ENCODE data around the gene ZNF468.

GRCh38 chr19:52871466-52871865 lies 14.0 kb upstream of the ZNF468 start:
- no peak for TF ChIP-seq CEBPB (IDR thresholded peaks at IDR 0.05)
- TF ChIP-seq TEAD4 (IDR thresholded peaks at IDR 0.05): no peak
- no peak for TF ChIP-seq TAF1 (IDR thresholded peaks at IDR 0.05; ENCODE audit: low read depth)
- TF ChIP-seq RAD21 (IDR thresholded peaks at IDR 0.05; ENCODE audit: low read depth): no peak
- TF ChIP-seq CREB1 (IDR thresholded peaks at IDR 0.05; ENCODE audit: low read depth): no peak
- no peak for TF ChIP-seq MAX (IDR thresholded peaks at IDR 0.05)

All from Ishikawa (cell line).